Cerebellar cortex (tissue), 1 donor: ENCODE results near the gene CD86.
"Not testable (repeated sequence)": the region's sequence is repeated elsewhere in the genome, so short reads cannot be mapped to it uniquely, and the experiment has no call there.

Experiments used
- DNase-seq: peaks from one replicate; pipeline ENCODE4 v3.0.0-alpha.2; 2015; ENCODE audit warnings: low spot score

The CD86 gene

GRCh38 chr3:122164983-122165382 lies 109.8 kb downstream of the CD86 start:
- not testable (repeated sequence) for DNase-seq

- no peak for DNase-seq
Observed at GRCh38 chr3:122167630-122168029, 112.5 kb downstream of the CD86 start.

- DNase-seq, result no peak
Observed at GRCh38 chr3:122168044-122168443, 112.9 kb downstream of the CD86 start.

- no peak for DNase-seq
Observed at GRCh38 chr3:122169911-122170310, 114.7 kb downstream of the CD86 start.
